ENCODE data around the gene TPM2. TPM values are rescaled to one million over a fixed set of nuclear protein-coding genes. Genes with fewer than 3 reads are reported as not detected.

Gene TPM2
- total and polyA plus RNA-seq, 8 donors, result 460 to 3,642 (median 1,093) TPM

GRCh38 chr9:35705372-35705771, 15.6 kb upstream of the TPM2 start:
- Histone ChIP-seq H3K27ac (peak overlapping the region in 2 of 5 donors; percentile 4 to 97), H3K27me3 (no peaks in the 10 kb centered on the region), H3K4me3 (no peak overlapping the region), H3K9me3 (no peaks in the 10 kb centered on the region), H3K4me1 (no peaks in the 10 kb centered on the region), H3K36me3 (peaks cover 96 to 100% (median 100%) of the 10 kb centered on the region in 4 donors)
- DNase-seq, result no peak
- intact Hi-C loops (cut with DNase I; ENCODE audit: low total_unique reads), result no loop called here
- no peak for TF ChIP-seq EP300 (IDR thresholded peaks at IDR 0.05)
- no peak for TF ChIP-seq CTCF (IDR thresholded peaks at IDR 0.05)
- TF ChIP-seq POLR2AphosphoS5 (IDR thresholded peaks at IDR 0.05), result no peak
- 77 to 87% (median 81%) methylated on average over 8 of the region's 8 CpGs for WGBS, 5 donors

- WGBS, 5 donors, result 93 to 97% (median 96%) methylated on average over 24 to 26 of the region's 26 CpGs
- DNase-seq, result no peak
- peak overlapping the region in 2 of 5 donors; percentile 3 to 97 for H3K27ac ChIP-seq
- TF ChIP-seq EP300 (IDR thresholded peaks at IDR 0.05) (no peak), POLR2AphosphoS5 (IDR thresholded peaks at IDR 0.05) (no peak), CTCF (IDR thresholded peaks at IDR 0.05) (no peak), POLR2A (IDR thresholded peaks at IDR 0.05) (no peak)
- H3K4me3 ChIP-seq, result no peak overlapping the region
- peaks cover 99 to 100% (median 100%) of the 10 kb centered on the region in 4 donors for H3K36me3 ChIP-seq
- no peaks in the 10 kb centered on the region for H3K4me1 ChIP-seq
- no peaks in the 10 kb centered on the region for H3K9me3 ChIP-seq
- H3K27me3 ChIP-seq, result no peaks in the 10 kb centered on the region
- intact Hi-C loops (cut with DNase I; ENCODE audit: low total_unique reads), result no loop called here
Observed at GRCh38 chr9:35703906-35704672, 14.4 kb upstream of the TPM2 start.

- WGBS, 5 donors, result 95 to 98% (median 95%) methylated on average over 7 of the region's 7 CpGs
- Histone ChIP-seq H3K36me3 (peaks cover 99 to 100% (median 100%) of the 10 kb centered on the region in 4 donors), H3K27me3 (no peaks in the 10 kb centered on the region), H3K27ac (peak overlapping the region in 1 of 5 donors; percentile 97), H3K4me3 (no peak overlapping the region), H3K9me3 (no peaks in the 10 kb centered on the region), H3K4me1 (peaks cover 0 to 6% (median 4%) of the 10 kb centered on the region in 4 donors)
- intact Hi-C loops (cut with DNase I; ENCODE audit: low total_unique reads), result no loop called here
- TF ChIP-seq EP300 (IDR thresholded peaks at IDR 0.05) (no peak), POLR2AphosphoS5 (IDR thresholded peaks at IDR 0.05) (no peak), POLR2A (IDR thresholded peaks at IDR 0.05) (no peak), CTCF (IDR thresholded peaks at IDR 0.05) (no peak)
- no peak for DNase-seq
Observed at GRCh38 chr9:35702696-35703095, 13.0 kb upstream of the TPM2 start.

GRCh38 chr9:35700942-35701341, 11.2 kb upstream of the TPM2 start:
- Histone ChIP-seq H3K4me1 (peaks cover 16 to 24% (median 21%) of the 10 kb centered on the region in 4 donors), H3K27ac (peak overlapping the region in 1 of 5 donors; percentile 97), H3K4me3 (no peak overlapping the region), H3K36me3 (peaks cover 91 to 100% (median 95%) of the 10 kb centered on the region in 4 donors), H3K27me3 (no peaks in the 10 kb centered on the region), H3K9me3 (no peaks in the 10 kb centered on the region)
- intact Hi-C loops (cut with DNase I; ENCODE audit: low total_unique reads), result no loop called here
- no peak for DNase-seq
- TF ChIP-seq POLR2A (IDR thresholded peaks at IDR 0.05) (no peak), POLR2AphosphoS5 (IDR thresholded peaks at IDR 0.05) (no peak), EP300 (IDR thresholded peaks at IDR 0.05) (no peak), CTCF (IDR thresholded peaks at IDR 0.05) (no peak)

All from stomach (tissue), 9 donors.